ENCODE data around the gene SSNA1. TPM values are rescaled to one million over a fixed set of nuclear protein-coding genes. Genes with fewer than 3 reads are reported as not detected.
A peak's percentile ranks its signal among the peaks of the same experiment; 100 is the strongest.

SSNA1 gene
- total RNA-seq, 1 donor from 2014 or later: 71.9 TPM

- intact Hi-C loops (cut with micrococcal nuclease): no loop called here
- no peak for TF ChIP-seq CTCF (IDR thresholded peaks at IDR 0.05)
- ChIA-PET CTCF (no interaction called here), POLR2A (no interaction called here)
- ATAC-seq (ENCODE audit: low read depth) (no peak), DNase-seq (no peak)
- Mint-ChIP-seq H3K27ac (no peak overlapping the region), H3K27me3 (no peaks in the 10 kb centered on the region), H3K9me3 (no peaks in the 10 kb centered on the region), H3K36me3 (ENCODE audit: low read depth) (peaks cover 72% of the 10 kb centered on the region), H3K4me3 (no peak overlapping the region), H3K4me1 (peaks cover 35% of the 10 kb centered on the region)
Measured at GRCh38 chr9:137185921-137186320, 2.6 kb upstream of the SSNA1 start.

- no peak for ATAC-seq (ENCODE audit: low read depth)
- CTCF ChIA-PET: no interaction called here
- intact Hi-C loops (cut with micrococcal nuclease): no loop called here
- POLR2A ChIA-PET: no interaction called here
- H3K27ac Mint-ChIP-seq: no peak overlapping the region
- H3K9me3 Mint-ChIP-seq: no peaks in the 10 kb centered on the region
- H3K27me3 Mint-ChIP-seq: no peaks in the 10 kb centered on the region
- H3K4me3 Mint-ChIP-seq: peak overlapping the region; percentile 42
- no peak for TF ChIP-seq CTCF (IDR thresholded peaks at IDR 0.05)
- DNase-seq: no peak
- peaks cover 71% of the 10 kb centered on the region for H3K36me3 Mint-ChIP-seq (ENCODE audit: low read depth)
- H3K4me1 Mint-ChIP-seq: peaks cover 36% of the 10 kb centered on the region
Measured at GRCh38 chr9:137186385-137186784, 2.1 kb upstream of the SSNA1 start.

- TF ChIP-seq CTCF (IDR thresholded peaks at IDR 0.05): no peak
- H3K4me1 Mint-ChIP-seq: peaks cover 36% of the 10 kb centered on the region
- H3K27me3 Mint-ChIP-seq: no peaks in the 10 kb centered on the region
- DNase-seq (no peak), ATAC-seq (ENCODE audit: low read depth) (no peak)
- H3K4me3 Mint-ChIP-seq: peak overlapping the region; percentile 92
- no peaks in the 10 kb centered on the region for H3K9me3 Mint-ChIP-seq
- intact Hi-C loops (cut with micrococcal nuclease): no loop called here
- ChIA-PET POLR2A (interaction anchor here (1.0 to 4.4 kb wide), 10 partner anchors 11 to 58 kb away, joined by 3 to 49 read pairs (median 18); partner anchors contain the start of genes CYSRT1, NDOR1, RNF208 and TMEM203), CTCF (interaction anchor here (0.6 kb wide), 1 partner anchor 57 kb away, joined by 3 read pairs; no protein-coding TSS in a partner anchor)
- peak overlapping the region; percentile 90 for H3K27ac Mint-ChIP-seq
- peaks cover 65% of the 10 kb centered on the region for H3K36me3 Mint-ChIP-seq (ENCODE audit: low read depth)
Measured at GRCh38 chr9:137187386-137187785, 1.1 kb upstream of the SSNA1 start.

- H3K9me3 Mint-ChIP-seq: no peaks in the 10 kb centered on the region
- intact Hi-C loops (cut with micrococcal nuclease): loop anchor here (1.0 kb wide), 6 partner anchors 12 to 70 kb away; partner anchors contain the start of genes NDOR1, TMEM203 and TPRN
- no peak for ATAC-seq (ENCODE audit: low read depth)
- POLR2A ChIA-PET: interaction anchor here (1.0 to 4.4 kb wide), 15 partner anchors 10 to 461 kb away, joined by 3 to 49 read pairs (median 10); partner anchors contain the start of genes CYSRT1, MAN1B1, NDOR1 and RNF208
- peaks cover 59% of the 10 kb centered on the region for H3K36me3 Mint-ChIP-seq (ENCODE audit: low read depth)
- CTCF ChIA-PET: interaction anchor here (0.6 to 2.0 kb wide), 6 partner anchors 14 to 102 kb away, joined by 3 to 13 read pairs (median 6); partner anchors contain the start of genes MAN1B1, RNF224 and TPRN
- no peaks in the 10 kb centered on the region for H3K27me3 Mint-ChIP-seq
- H3K4me1 Mint-ChIP-seq: peaks cover 36% of the 10 kb centered on the region
- no peak for DNase-seq
- peak overlapping the region; percentile 92 for H3K4me3 Mint-ChIP-seq
- peak overlapping the region; percentile 90 for H3K27ac Mint-ChIP-seq
- no peak for TF ChIP-seq CTCF (IDR thresholded peaks at IDR 0.05)
Measured at GRCh38 chr9:137188086-137188489, 388 bp upstream of the SSNA1 start.

Data from activated B cell treated with CpG ODN at 0.5 μM for 24 hours (primary cell).